Astrocyte (in vitro differentiated cells and primary cell): ENCODE data around the gene UBTD1. TPM values are rescaled to one million over a fixed set of nuclear protein-coding genes. Genes with fewer than 3 reads are reported as not detected.
A peak's percentile ranks its signal among the peaks of the same experiment; 100 is the strongest.

Experiments used
- DNase-seq: peaks from one replicate; pipeline ENCODE4 v3.0.0-alpha.2; 2010; ENCODE audit warnings: low read depth
- FAIRE-seq: peaks from 2 replicates; lab custom pipeline; 2011; peaks lifted over from hg19 to GRCh38; lab: Jason Lieb, UNC
- H2AFZ ChIP-seq: 2 replicates; pipeline ENCODE4 v1.6.0; 2012; ENCODE audit warnings: low read depth, low read length, inconsistent platforms
- H3K27ac ChIP-seq: 2 replicates; pipeline ENCODE4 v1.5.1; 2011; ENCODE audit warnings: low read depth, low read length, inconsistent platforms
- H3K27me3 ChIP-seq: 2 replicates; pipeline ENCODE4 v1.6.0; 2011; ENCODE audit warnings: low read length, inconsistent platforms; ENCODE audit not compliant: insufficient read depth
- H3K36me3 ChIP-seq: 2 replicates; pipeline ENCODE4 v1.5.1; 2011; ENCODE audit warnings: low read length, inconsistent platforms; ENCODE audit not compliant: insufficient read depth
- H3K4me1 ChIP-seq: 2 replicates; pipeline ENCODE4 v1.5.1; 2011; ENCODE audit warnings: low read length, inconsistent platforms; ENCODE audit not compliant: insufficient read depth
- H3K4me2 ChIP-seq: 2 replicates; pipeline ENCODE4 v1.6.0; 2012; ENCODE audit warnings: low read length, inconsistent platforms
- H3K4me3 ChIP-seq: 2 replicates; pipeline ENCODE4 v1.5.1; 2011; ENCODE audit warnings: low read depth, mild to moderate bottlenecking, low read length, inconsistent platforms; ENCODE audit not compliant: insufficient read depth
- H3K79me2 ChIP-seq: 2 replicates; pipeline ENCODE4 v1.6.0; 2012; ENCODE audit warnings: mild to moderate bottlenecking, low read length, inconsistent platforms; ENCODE audit not compliant: insufficient read depth
- H3K9ac ChIP-seq: 2 replicates; pipeline ENCODE4 v1.6.0; 2012; ENCODE audit warnings: mild to moderate bottlenecking, low read length, inconsistent platforms
- H3K9me3 ChIP-seq: 2 replicates; pipeline ENCODE4 v1.5.1; 2012; ENCODE audit warnings: low read depth, mild to moderate bottlenecking, low read length, inconsistent platforms; ENCODE audit not compliant: insufficient read depth
- H4K20me1 ChIP-seq: 2 replicates; pipeline ENCODE4 v1.6.0; 2012; ENCODE audit warnings: low read length, inconsistent platforms; ENCODE audit not compliant: insufficient read depth
- H3K27ac Mint-ChIP-seq: one replicate; pipeline ENCODE4 v1.8.0; 2021; ENCODE audit warnings: mild to moderate bottlenecking, mixed read lengths; ENCODE audit not compliant: unreplicated experiment
- H3K27me3 Mint-ChIP-seq: one replicate; pipeline ENCODE4 v1.8.0; 2021; ENCODE audit warnings: low read depth, mixed read lengths; ENCODE audit not compliant: unreplicated experiment
- H3K36me3 Mint-ChIP-seq: one replicate; pipeline ENCODE4 v1.8.0; 2021; ENCODE audit warnings: low read depth, mixed read lengths; ENCODE audit not compliant: unreplicated experiment
- H3K4me1 Mint-ChIP-seq: one replicate; pipeline ENCODE4 v1.8.0; 2021; ENCODE audit warnings: low read depth, mixed read lengths; ENCODE audit not compliant: unreplicated experiment
- H3K4me3 Mint-ChIP-seq: one replicate; pipeline ENCODE4 v1.8.0; 2021; ENCODE audit warnings: mild to moderate bottlenecking, moderate library complexity, mixed read lengths; ENCODE audit not compliant: unreplicated experiment
- H3K9me3 Mint-ChIP-seq: one replicate; pipeline ENCODE4 v1.8.0; 2021; ENCODE audit warnings: mild to moderate bottlenecking, mixed read lengths; ENCODE audit not compliant: unreplicated experiment
- EZH2 ChIP-seq: IDR thresholded peaks from 2 replicates; pipeline ENCODE4 v1.6.1; 2012; ENCODE audit warnings: mild to moderate bottlenecking, low read length, inconsistent platforms; ENCODE audit not compliant: insufficient read depth
- total RNA-seq: library from RNA; stranded (reverse); gene quantifications from 2 replicates; pipeline ENCODE4 v1.2.1, GENCODE V29; 2021
- TF ChIP-seq, protein P1 (sequence below): IDR thresholded peaks from 2 replicates; pipeline ENCODE4 v1.5.1; 2011; ENCODE audit warnings: low read depth, mild to moderate bottlenecking, inconsistent platforms, low read length, moderate library complexity; ENCODE audit not compliant: insufficient read depth

UBTD1 gene
- total RNA-seq, 1 donor from 2014 or later, result 73.1 TPM

DNA sequence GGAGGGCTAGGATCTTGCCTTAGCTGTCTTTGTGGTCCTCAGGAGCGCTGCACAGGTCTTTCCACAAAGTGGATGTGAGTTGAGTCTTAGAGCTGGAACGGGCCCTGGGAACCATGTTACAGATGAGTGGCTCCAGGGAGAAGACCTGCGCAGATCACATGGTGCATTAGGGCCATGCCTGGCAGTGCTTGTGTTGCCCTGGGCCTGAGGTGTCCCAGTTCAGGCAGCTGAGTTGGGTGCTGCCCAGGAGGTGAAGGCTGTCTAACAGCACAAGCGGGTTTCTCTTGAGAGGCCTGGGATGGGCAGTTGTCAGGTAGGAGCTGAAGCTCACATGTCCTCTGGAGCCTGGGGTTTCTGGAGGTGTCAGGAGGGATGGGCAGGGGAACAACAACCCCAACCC is 40.1 kb downstream of the UBTD1 start:
- Histone ChIP-seq H3K27ac (peak overlapping the region; percentile 99), H3K9ac (peak overlapping the region; percentile 65), H3K27me3 (no peaks in the 10 kb centered on the region), H2AFZ (no peak overlapping the region), H3K36me3 (no peaks in the 10 kb centered on the region), H3K9me3 (no peaks in the 10 kb centered on the region), H3K4me3 (no peak overlapping the region), H4K20me1 (no peaks in the 10 kb centered on the region), H3K4me1 (peaks cover 57% of the 10 kb centered on the region), H3K79me2 (peaks cover 40% of the 10 kb centered on the region), H3K4me2 (peak overlapping the region; percentile 14)
- FAIRE-seq (no peak), DNase-seq (no peak)
- peak overlapping the region; percentile 43 for H3K4me3 Mint-ChIP-seq
- TF ChIP-seq, protein P1, sequence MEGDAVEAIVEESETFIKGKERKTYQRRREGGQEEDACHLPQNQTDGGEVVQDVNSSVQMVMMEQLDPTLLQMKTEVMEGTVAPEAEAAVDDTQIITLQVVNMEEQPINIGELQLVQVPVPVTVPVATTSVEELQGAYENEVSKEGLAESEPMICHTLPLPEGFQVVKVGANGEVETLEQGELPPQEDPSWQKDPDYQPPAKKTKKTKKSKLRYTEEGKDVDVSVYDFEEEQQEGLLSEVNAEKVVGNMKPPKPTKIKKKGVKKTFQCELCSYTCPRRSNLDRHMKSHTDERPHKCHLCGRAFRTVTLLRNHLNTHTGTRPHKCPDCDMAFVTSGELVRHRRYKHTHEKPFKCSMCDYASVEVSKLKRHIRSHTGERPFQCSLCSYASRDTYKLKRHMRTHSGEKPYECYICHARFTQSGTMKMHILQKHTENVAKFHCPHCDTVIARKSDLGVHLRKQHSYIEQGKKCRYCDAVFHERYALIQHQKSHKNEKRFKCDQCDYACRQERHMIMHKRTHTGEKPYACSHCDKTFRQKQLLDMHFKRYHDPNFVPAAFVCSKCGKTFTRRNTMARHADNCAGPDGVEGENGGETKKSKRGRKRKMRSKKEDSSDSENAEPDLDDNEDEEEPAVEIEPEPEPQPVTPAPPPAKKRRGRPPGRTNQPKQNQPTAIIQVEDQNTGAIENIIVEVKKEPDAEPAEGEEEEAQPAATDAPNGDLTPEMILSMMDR, result no peak
- TF ChIP-seq EZH2, result no peak
- no peaks in the 10 kb centered on the region for H3K36me3 Mint-ChIP-seq
- H3K4me1 Mint-ChIP-seq, result peaks cover 66% of the 10 kb centered on the region
- no peaks in the 10 kb centered on the region for H3K27me3 Mint-ChIP-seq
- H3K27ac Mint-ChIP-seq, result peak overlapping the region; percentile 98
- H3K9me3 Mint-ChIP-seq, result peaks cover 1% of the 10 kb centered on the region

- H3K27ac ChIP-seq, result peak overlapping the region; percentile 99
- no peak overlapping the region for H2AFZ ChIP-seq
These were observed 40.9 kb downstream of the UBTD1 start for GRCh38 chr10:97539523-97540200.

More at GRCh38 chr10:97539523-97540200, 40.9 kb downstream of the UBTD1 start:
- Histone ChIP-seq H4K20me1 (no peaks in the 10 kb centered on the region), H3K79me2 (peaks cover 41% of the 10 kb centered on the region), H3K4me1 (peaks cover 59% of the 10 kb centered on the region), H3K9me3 (no peaks in the 10 kb centered on the region), H3K9ac (peak overlapping the region; percentile 65), H3K27me3 (no peaks in the 10 kb centered on the region), H3K4me3 (no peak overlapping the region), H3K36me3 (no peaks in the 10 kb centered on the region), H3K4me2 (peak overlapping the region; percentile 54)
- DNase-seq (peak; percentile 85), FAIRE-seq (no peak)
- Mint-ChIP-seq H3K36me3 (no peaks in the 10 kb centered on the region), H3K9me3 (peaks cover 1% of the 10 kb centered on the region), H3K4me3 (peak overlapping the region; percentile 67), H3K27ac (peak overlapping the region; percentile 97), H3K27me3 (no peaks in the 10 kb centered on the region), H3K4me1 (peaks cover 62% of the 10 kb centered on the region)
- TF ChIP-seq, protein P1, result peak; percentile 18
- no peak for TF ChIP-seq EZH2
